ENCODE data around the gene ROGDI.

ROGDI gene

DNA sequence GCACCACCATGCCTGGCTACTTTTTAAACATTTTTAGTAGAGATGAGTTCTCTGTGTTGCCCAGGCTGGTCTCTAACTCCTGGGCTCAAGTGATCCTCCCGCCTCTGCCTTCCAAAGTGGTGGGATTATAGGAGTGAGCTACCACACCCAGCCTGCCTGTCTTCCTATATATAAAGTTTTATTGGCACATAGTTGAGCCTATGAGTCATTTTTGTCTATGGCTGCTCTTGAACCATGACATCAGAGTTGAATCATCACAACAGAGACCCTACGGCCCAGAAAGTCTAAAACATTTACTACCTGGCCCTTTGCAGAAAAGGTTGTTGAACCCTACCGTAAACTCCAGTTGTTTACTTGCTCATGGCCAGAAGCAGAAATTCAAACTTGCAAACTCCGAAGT is 22.2 kb downstream of the ROGDI start:
- Histone ChIP-seq H3K27me3 (ENCODE audit: insufficient read depth, low read length, poor library complexity) (no peaks in the 10 kb centered on the region), H3K4me1 (ENCODE audit: control insufficient read depth, low read depth, low read length) (no peaks in the 10 kb centered on the region), H3K4me3 (ENCODE audit: low read length) (no peak overlapping the region), H2AK5ac (ENCODE audit: low read length) (no peak overlapping the region), H2BK15ac (replicated peaks; ENCODE audit: low read depth) (no peak overlapping the region), H3K79me1 (ENCODE audit: low read length) (no peaks in the 10 kb centered on the region), H3K4ac (ENCODE audit: low read depth, low read length) (no peak overlapping the region), H4K8ac (ENCODE audit: low read depth, low read length) (no peak overlapping the region), H3K27ac (ENCODE audit: low read depth, low read length) (no peak overlapping the region), H2BK120ac (ENCODE audit: low read depth, low read length) (no peak overlapping the region), H3K79me2 (ENCODE audit: control insufficient read depth, insufficient read depth, low read length) (no peaks in the 10 kb centered on the region), H3K18ac (ENCODE audit: low read length) (no peak overlapping the region), H3K23ac (ENCODE audit: low read length) (no peak overlapping the region), H4K5ac (ENCODE audit: low read length) (no peak overlapping the region), H2BK5ac (ENCODE audit: low read length) (no peak overlapping the region), H3K9ac (ENCODE audit: low read length) (no peak overlapping the region), H3K4me2 (ENCODE audit: low read length) (no peak overlapping the region), H3K36me3 (ENCODE audit: control insufficient read depth, insufficient read depth, low read length) (no peaks in the 10 kb centered on the region), H3K56ac (ENCODE audit: low read length) (no peak overlapping the region)
- no peak for DNase-seq
- WGBS (ENCODE audit: extremely low coverage, insufficient coverage, low lambda C conversion rate) = no CpG with 5 or more reads among the region's 4 CpGs

DNA sequence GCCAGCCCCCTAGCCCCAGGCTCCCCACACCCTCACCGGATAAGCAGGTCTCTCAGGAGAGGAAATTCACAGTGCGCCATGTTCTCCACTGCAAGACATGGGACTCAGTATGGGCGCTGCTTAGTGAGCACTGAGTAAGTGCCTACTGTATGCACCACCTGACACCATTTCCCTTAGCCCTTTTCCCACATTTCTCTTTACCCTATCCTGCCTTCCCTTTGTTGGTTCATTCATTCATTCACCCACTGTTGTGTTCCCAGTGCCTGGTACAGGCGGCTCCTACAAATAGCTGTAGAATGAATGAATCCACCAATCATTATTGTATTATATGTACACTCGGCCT is 24.4 kb downstream of the ROGDI start:
- DNase-seq = no peak
- H3K36me3 ChIP-seq (ENCODE audit: control insufficient read depth, insufficient read depth, low read length) = no peaks in the 10 kb centered on the region
- WGBS (ENCODE audit: extremely low coverage, insufficient coverage, low lambda C conversion rate) = no CpG with 5 or more reads among the region's 5 CpGs
- H4K5ac ChIP-seq (ENCODE audit: low read length) = no peak overlapping the region
- H3K4me3 ChIP-seq (ENCODE audit: low read length) = no peak overlapping the region
- H3K18ac ChIP-seq (ENCODE audit: low read length) = no peak overlapping the region
- H2BK120ac ChIP-seq (ENCODE audit: low read depth, low read length) = no peak overlapping the region
- no peak overlapping the region for H3K27ac ChIP-seq (ENCODE audit: low read depth, low read length)
- H2BK15ac ChIP-seq (replicated peaks; ENCODE audit: low read depth) = no peak overlapping the region
- no peak overlapping the region for H2BK5ac ChIP-seq (ENCODE audit: low read length)
- no peak overlapping the region for H3K4ac ChIP-seq (ENCODE audit: low read depth, low read length)
- no peak overlapping the region for H3K23ac ChIP-seq (ENCODE audit: low read length)
- H2AK5ac ChIP-seq (ENCODE audit: low read length) = no peak overlapping the region
- no peaks in the 10 kb centered on the region for H3K4me1 ChIP-seq (ENCODE audit: control insufficient read depth, low read depth, low read length)
- H3K27me3 ChIP-seq (ENCODE audit: insufficient read depth, low read length, poor library complexity) = no peaks in the 10 kb centered on the region
- H3K79me1 ChIP-seq (ENCODE audit: low read length) = no peaks in the 10 kb centered on the region
- H4K8ac ChIP-seq (ENCODE audit: low read depth, low read length) = no peak overlapping the region
- H3K79me2 ChIP-seq (ENCODE audit: control insufficient read depth, insufficient read depth, low read length) = no peaks in the 10 kb centered on the region
- H3K9ac ChIP-seq (ENCODE audit: low read length) = no peak overlapping the region
- no peak overlapping the region for H3K56ac ChIP-seq (ENCODE audit: low read length)
- no peak overlapping the region for H3K4me2 ChIP-seq (ENCODE audit: low read length)

- H2AK5ac ChIP-seq (ENCODE audit: low read length) = no peak overlapping the region
- H3K27me3 ChIP-seq (ENCODE audit: insufficient read depth, low read length, poor library complexity) = no peaks in the 10 kb centered on the region
- H3K56ac ChIP-seq (ENCODE audit: low read length) = no peak overlapping the region
- no peaks in the 10 kb centered on the region for H3K36me3 ChIP-seq (ENCODE audit: control insufficient read depth, insufficient read depth, low read length)
- no peak overlapping the region for H2BK120ac ChIP-seq (ENCODE audit: low read depth, low read length)
- no peak overlapping the region for H3K23ac ChIP-seq (ENCODE audit: low read length)
- H3K4me2 ChIP-seq (ENCODE audit: low read length) = no peak overlapping the region
- H3K79me1 ChIP-seq (ENCODE audit: low read length) = no peaks in the 10 kb centered on the region
- H3K9ac ChIP-seq (ENCODE audit: low read length) = no peak overlapping the region
- no peak for DNase-seq
- H4K5ac ChIP-seq (ENCODE audit: low read length) = no peak overlapping the region
- no peak overlapping the region for H3K4ac ChIP-seq (ENCODE audit: low read depth, low read length)
- no peak overlapping the region for H2BK5ac ChIP-seq (ENCODE audit: low read length)
- H3K4me3 ChIP-seq (ENCODE audit: low read length) = no peak overlapping the region
- no peaks in the 10 kb centered on the region for H3K4me1 ChIP-seq (ENCODE audit: control insufficient read depth, low read depth, low read length)
- no CpG with 5 or more reads among the region's 17 CpGs for WGBS (ENCODE audit: extremely low coverage, insufficient coverage, low lambda C conversion rate)
- H3K79me2 ChIP-seq (ENCODE audit: control insufficient read depth, insufficient read depth, low read length) = no peaks in the 10 kb centered on the region
- H4K8ac ChIP-seq (ENCODE audit: low read depth, low read length) = no peak overlapping the region
- no peak overlapping the region for H3K18ac ChIP-seq (ENCODE audit: low read length)
- no peak overlapping the region for H2BK15ac ChIP-seq (replicated peaks; ENCODE audit: low read depth)
- H3K27ac ChIP-seq (ENCODE audit: low read depth, low read length) = no peak overlapping the region
Measured at GRCh38 chr16:4777339-4778049, 24.9 kb downstream of the ROGDI start.

DNA sequence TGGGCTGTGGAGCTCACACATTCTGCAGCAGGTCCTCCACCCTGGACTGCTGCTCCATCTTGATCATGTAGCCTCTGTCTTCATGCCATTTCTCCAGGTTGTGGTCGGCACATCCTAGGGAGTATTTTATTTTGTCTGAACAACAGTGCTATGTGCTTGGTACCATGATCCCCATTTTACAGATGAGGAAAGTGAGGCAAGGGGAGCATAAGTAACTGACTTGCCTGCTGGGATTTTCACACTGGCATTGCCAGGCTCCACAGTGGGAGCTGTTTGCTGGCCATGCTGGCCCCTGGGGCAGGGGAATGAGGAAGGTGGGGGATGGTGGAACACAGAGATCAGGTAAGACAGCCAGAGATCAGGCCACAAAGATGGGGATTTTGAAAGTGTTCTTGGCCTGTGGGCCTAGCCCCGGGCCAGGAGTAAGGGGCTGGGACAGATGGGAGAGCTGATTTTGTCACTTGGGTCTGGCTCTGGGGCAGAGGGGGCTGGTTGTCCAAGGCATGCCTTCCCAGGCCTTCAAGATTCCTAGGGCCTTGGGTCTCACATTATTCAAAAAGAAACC is 26.2 kb downstream of the ROGDI start:
- Histone ChIP-seq H3K23ac (ENCODE audit: low read length) (no peak overlapping the region), H2BK5ac (ENCODE audit: low read length) (no peak overlapping the region), H2BK15ac (replicated peaks; ENCODE audit: low read depth) (no peak overlapping the region), H3K56ac (ENCODE audit: low read length) (no peak overlapping the region), H4K8ac (ENCODE audit: low read depth, low read length) (no peak overlapping the region), H3K4me1 (ENCODE audit: control insufficient read depth, low read depth, low read length) (no peaks in the 10 kb centered on the region), H3K18ac (ENCODE audit: low read length) (no peak overlapping the region), H3K36me3 (ENCODE audit: control insufficient read depth, insufficient read depth, low read length) (no peaks in the 10 kb centered on the region), H3K79me2 (ENCODE audit: control insufficient read depth, insufficient read depth, low read length) (no peaks in the 10 kb centered on the region), H3K27me3 (ENCODE audit: insufficient read depth, low read length, poor library complexity) (no peaks in the 10 kb centered on the region), H3K9ac (ENCODE audit: low read length) (no peak overlapping the region), H2AK5ac (ENCODE audit: low read length) (no peak overlapping the region), H3K27ac (ENCODE audit: low read depth, low read length) (no peak overlapping the region), H3K79me1 (ENCODE audit: low read length) (no peaks in the 10 kb centered on the region), H4K5ac (ENCODE audit: low read length) (no peak overlapping the region), H3K4ac (ENCODE audit: low read depth, low read length) (no peak overlapping the region), H2BK120ac (ENCODE audit: low read depth, low read length) (no peak overlapping the region), H3K4me2 (ENCODE audit: low read length) (no peak overlapping the region), H3K4me3 (ENCODE audit: low read length) (no peak overlapping the region)
- DNase-seq = no peak
- no CpG with 5 or more reads among the region's 2 CpGs for WGBS (ENCODE audit: extremely low coverage, insufficient coverage, low lambda C conversion rate)

GRCh38 chr16:4775005-4775404 is 27.4 kb downstream of the ROGDI start:
- H3K79me1 ChIP-seq (ENCODE audit: low read length) = no peaks in the 10 kb centered on the region
- no peak overlapping the region for H2AK5ac ChIP-seq (ENCODE audit: low read length)
- H3K56ac ChIP-seq (ENCODE audit: low read length) = no peak overlapping the region
- H3K4ac ChIP-seq (ENCODE audit: low read depth, low read length) = no peak overlapping the region
- no peak overlapping the region for H3K18ac ChIP-seq (ENCODE audit: low read length)
- no peak overlapping the region for H3K4me3 ChIP-seq (ENCODE audit: low read length)
- no peak overlapping the region for H4K5ac ChIP-seq (ENCODE audit: low read length)
- H3K4me1 ChIP-seq (ENCODE audit: control insufficient read depth, low read depth, low read length) = no peaks in the 10 kb centered on the region
- H3K79me2 ChIP-seq (ENCODE audit: control insufficient read depth, insufficient read depth, low read length) = no peaks in the 10 kb centered on the region
- no peak overlapping the region for H4K8ac ChIP-seq (ENCODE audit: low read depth, low read length)
- no peak overlapping the region for H2BK15ac ChIP-seq (replicated peaks; ENCODE audit: low read depth)
- DNase-seq = no peak
- no peak overlapping the region for H3K27ac ChIP-seq (ENCODE audit: low read depth, low read length)
- no peaks in the 10 kb centered on the region for H3K36me3 ChIP-seq (ENCODE audit: control insufficient read depth, insufficient read depth, low read length)
- no peak overlapping the region for H3K9ac ChIP-seq (ENCODE audit: low read length)
- H3K23ac ChIP-seq (ENCODE audit: low read length) = no peak overlapping the region
- no peak overlapping the region for H3K4me2 ChIP-seq (ENCODE audit: low read length)
- H3K27me3 ChIP-seq (ENCODE audit: insufficient read depth, low read length, poor library complexity) = no peaks in the 10 kb centered on the region
- no peak overlapping the region for H2BK120ac ChIP-seq (ENCODE audit: low read depth, low read length)
- H2BK5ac ChIP-seq (ENCODE audit: low read length) = no peak overlapping the region
- WGBS (ENCODE audit: extremely low coverage, insufficient coverage, low lambda C conversion rate) = no CpG with 5 or more reads among the region's 13 CpGs

- no peaks in the 10 kb centered on the region for H3K36me3 ChIP-seq (ENCODE audit: control insufficient read depth, insufficient read depth, low read length)
- H3K56ac ChIP-seq (ENCODE audit: low read length) = no peak overlapping the region
- no peak overlapping the region for H3K4me3 ChIP-seq (ENCODE audit: low read length)
- no peak overlapping the region for H3K27ac ChIP-seq (ENCODE audit: low read depth, low read length)
- WGBS (ENCODE audit: extremely low coverage, insufficient coverage, low lambda C conversion rate) = no CpG with 5 or more reads among the region's 5 CpGs
- H3K23ac ChIP-seq (ENCODE audit: low read length) = no peak overlapping the region
- H2BK5ac ChIP-seq (ENCODE audit: low read length) = no peak overlapping the region
- no peak overlapping the region for H4K8ac ChIP-seq (ENCODE audit: low read depth, low read length)
- no peak overlapping the region for H2BK15ac ChIP-seq (replicated peaks; ENCODE audit: low read depth)
- no peaks in the 10 kb centered on the region for H3K27me3 ChIP-seq (ENCODE audit: insufficient read depth, low read length, poor library complexity)
- H3K4me1 ChIP-seq (ENCODE audit: control insufficient read depth, low read depth, low read length) = no peaks in the 10 kb centered on the region
- no peak overlapping the region for H3K18ac ChIP-seq (ENCODE audit: low read length)
- no peaks in the 10 kb centered on the region for H3K79me2 ChIP-seq (ENCODE audit: control insufficient read depth, insufficient read depth, low read length)
- H2BK120ac ChIP-seq (ENCODE audit: low read depth, low read length) = no peak overlapping the region
- no peak overlapping the region for H3K4ac ChIP-seq (ENCODE audit: low read depth, low read length)
- no peak overlapping the region for H3K9ac ChIP-seq (ENCODE audit: low read length)
- H2AK5ac ChIP-seq (ENCODE audit: low read length) = no peak overlapping the region
- DNase-seq = no peak
- H4K5ac ChIP-seq (ENCODE audit: low read length) = no peak overlapping the region
- no peak overlapping the region for H3K4me2 ChIP-seq (ENCODE audit: low read length)
- H3K79me1 ChIP-seq (ENCODE audit: low read length) = no peaks in the 10 kb centered on the region
Measured at GRCh38 chr16:4772351-4772750, 30.1 kb downstream of the ROGDI start.

Data from mesendoderm (in vitro differentiated cells).